Inflammatory macrophage treated with lipopolysaccharide for 4 hours (primary cell): ENCODE data around the gene BTK.
A peak's percentile ranks its signal among the peaks of the same experiment; 100 is the strongest.

Source experiments
- DNase-seq: peaks from one replicate; pipeline ENCODE4 v3.0.0-alpha.2; 2020

The BTK gene

DNA sequence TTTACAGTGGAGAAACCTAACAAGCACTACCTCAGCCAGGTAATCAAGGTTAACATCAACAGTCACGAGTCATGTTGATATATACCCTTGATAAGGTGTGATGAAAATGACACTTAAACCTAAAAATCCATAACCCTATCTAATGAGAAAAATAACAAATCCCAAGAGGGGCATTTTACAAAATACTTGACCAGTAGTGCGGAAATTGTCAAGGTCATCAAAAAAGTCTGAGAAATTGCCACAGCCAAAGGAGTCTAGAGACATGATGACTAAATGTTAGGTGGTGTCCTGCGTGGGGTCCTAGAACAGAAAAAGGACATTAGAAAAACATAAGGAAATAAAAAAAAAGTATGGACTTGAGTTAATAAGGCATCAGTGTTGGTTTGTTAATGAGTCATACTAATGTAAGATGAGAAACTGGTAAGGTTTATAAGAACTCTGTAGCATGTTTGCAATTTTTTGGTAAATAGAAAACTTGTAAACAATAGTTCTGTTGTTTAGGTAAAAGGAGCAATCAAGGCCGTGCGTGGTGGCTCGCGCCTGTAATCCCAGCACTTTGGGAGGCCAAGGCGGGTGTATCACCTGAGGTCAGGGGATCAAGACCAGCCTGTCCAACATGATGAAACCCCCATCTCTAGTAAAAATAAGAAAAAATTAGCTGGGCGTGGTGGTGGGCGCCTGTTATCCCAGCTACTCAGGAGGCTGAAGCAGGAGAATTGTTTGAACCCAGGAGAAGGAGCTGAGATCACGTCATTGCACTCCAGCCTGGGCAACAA lies 7.7 kb upstream of the BTK start:
- no peak for DNase-seq

DNA sequence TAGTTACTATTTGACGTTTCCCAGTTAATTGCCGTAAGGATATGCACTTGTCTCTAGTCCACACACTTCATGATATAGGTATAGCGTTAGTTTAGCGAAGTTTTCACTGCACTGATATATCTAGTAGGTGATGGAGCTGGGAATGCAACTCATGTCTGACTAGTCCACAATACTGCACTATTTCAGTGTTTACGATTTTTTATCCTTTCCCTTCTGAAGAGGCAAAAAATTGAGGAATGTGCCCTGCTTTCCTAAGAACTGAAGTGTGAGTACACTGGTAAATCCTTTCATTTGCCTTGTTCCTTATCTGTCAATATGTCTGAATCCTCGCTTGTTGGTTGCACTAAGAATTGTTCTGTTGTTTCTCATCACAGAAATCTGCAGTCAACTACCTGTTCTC lies 5.8 kb upstream of the BTK start:
- DNase-seq, result no peak

DNA sequence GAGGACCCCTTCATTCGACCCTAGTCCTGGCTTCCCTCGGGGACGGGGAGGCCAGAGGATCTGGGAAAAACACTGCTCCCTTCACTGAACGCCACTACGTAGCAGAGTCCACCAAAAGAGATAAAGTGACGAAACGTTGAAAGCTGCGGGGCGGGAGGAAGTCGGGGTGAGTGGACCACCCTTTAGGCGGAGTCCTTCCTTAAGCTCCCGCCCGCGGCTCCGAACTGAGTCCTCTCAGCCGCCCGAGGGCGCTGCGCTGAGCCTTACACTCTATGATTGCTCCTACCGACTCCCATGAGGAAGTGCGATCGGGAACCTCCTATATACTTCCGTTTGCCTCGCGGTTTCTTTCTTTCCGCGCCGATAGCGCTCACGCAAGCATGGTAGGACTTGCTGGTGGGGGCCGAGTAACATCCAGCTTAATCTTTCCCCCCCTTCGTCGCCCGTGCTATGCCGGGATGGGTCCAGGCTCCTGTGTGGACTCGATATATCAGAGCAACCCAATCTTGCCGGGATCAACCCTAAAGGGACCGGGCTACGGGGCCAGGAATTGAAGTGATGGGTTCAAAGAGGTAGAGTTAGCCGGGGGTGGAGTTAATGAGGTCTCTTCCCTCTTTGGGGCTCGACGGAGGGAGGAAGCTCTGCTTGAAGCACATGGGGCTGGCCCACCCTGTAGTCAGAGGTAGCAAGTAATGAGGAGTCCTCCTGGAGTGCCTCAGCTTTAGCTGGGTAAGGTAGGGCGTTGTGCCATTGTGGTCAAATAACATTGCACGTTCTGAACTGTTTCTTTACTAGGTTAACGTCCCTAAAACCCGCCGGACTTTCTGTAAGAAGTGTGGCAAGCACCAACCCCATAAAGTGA lies 4.9 kb upstream of the BTK start, which contains the start of gene RPL36A:
Gene RPL36A (plus strand): TSS at position 348 of the 862 bp plus-strand sequence. CDS start 33 bp downstream, at position 381.
- peak; percentile 89 for DNase-seq

DNA sequence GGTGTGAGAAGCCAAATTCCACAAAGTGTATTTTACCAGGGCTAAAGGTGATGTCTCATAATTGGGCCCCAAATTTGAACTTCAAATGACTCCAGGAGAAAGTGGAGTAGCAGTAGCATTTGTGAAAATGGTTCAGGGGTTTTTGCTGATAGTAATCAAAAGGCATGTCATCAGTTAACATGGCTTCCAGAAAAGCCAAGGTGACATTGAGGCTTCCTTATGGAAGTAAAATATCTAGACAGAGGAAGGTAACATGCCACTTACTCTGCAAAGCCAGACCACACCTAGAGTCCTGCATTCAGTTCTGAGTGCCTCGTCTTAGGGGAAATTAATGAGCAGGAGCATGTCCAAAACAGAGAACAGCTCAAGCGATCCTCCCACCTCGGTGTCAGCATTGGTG lies 2.6 kb upstream of the BTK start:
- DNase-seq, result no peak

DNA sequence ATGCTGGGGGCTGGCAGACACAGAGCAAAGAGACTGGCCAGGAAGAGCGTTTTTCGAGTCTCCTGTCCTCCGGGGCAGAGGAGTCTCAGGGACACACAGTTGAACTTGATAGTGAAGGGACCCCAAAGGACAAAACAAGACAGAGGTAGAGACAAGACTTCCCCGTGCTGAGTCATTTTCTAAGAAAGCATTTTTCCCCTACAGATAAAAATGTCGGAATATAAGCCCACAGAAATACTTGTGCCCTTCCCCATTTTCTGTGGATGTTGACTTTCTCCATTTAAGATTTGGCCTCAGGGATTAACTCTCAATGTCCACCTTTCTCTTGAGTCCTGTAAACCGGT lies 523 bp upstream of the BTK start:
- DNase-seq, result no peak

DNA sequence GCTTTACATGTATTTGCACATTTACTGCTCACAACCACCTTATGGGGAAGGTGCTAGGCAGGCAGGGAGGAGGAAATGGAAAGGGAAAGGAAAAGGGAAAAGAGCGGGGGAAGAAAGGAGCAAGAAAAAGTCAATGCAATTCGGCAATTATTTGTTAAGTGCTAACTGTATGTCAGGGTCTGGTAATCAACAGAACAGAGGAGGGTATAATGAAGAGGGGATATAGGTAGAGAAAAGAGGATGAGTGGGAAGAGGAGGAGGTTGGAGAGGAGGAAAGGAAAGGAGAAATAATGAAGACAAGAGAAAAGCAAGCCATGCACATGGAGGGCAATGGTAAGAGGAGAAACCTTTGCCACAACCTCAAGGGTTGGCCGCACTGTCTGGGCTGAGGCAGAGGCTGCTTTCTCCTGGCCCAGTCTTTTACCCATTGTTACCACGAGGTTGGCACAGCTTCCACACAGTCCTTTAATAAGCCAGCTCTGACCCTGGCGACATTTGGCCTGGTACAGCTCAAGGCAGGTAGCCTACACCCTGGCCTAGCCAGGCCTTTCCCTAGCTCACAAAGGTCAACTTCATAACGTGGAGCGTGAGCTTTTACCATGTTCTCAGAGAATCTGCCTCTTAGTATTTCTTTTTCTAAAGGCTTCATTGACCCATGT lies 836 bp downstream of the BTK start:
- no peak for DNase-seq

DNA sequence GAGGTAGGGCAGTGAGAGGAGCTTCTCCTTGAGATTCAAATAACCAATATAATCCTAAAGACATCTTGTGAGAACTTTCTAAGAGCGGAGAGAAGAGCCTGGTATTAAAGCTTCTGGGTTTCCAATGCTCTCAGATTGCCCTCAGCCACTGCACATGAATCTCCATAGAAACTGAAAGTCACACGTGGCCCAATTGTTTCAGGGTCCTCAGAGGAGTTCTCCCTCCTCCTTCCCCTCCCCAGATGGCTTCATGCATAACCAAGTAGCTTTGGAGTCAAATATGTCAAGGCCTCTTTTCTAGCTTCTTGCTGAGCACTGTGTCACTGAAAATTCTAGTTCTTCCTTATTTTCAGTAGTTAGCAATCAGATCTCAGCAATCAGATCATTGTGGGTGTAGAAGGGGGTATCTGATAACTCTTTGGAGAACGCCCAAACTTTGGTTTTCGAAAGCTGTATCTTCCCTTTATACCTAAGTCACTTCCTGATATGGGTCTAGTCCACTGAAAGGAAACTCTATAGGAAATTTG lies 2.2 kb downstream of the BTK start:
- DNase-seq, result peak; percentile 19

DNA sequence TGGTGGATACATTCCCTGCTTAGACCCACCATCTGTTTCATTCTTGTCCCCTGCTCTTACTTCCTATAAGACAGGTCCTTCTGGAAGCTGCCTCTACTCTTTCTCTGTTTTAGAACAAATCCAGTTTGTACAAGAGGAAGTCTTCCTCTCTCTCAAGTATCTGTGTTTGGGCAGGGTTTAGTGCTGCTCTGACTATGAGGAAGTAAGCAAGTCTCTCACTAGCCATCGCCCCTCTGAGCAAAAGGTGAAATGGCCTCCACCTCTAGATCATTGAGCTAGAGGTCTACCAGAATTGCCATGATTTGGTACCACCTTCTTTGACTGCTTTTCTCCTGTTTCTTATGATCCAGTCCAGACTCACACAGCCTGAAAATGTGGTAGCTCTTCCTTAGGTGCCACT lies 8.4 kb downstream of the BTK start:
- no peak for DNase-seq

DNA sequence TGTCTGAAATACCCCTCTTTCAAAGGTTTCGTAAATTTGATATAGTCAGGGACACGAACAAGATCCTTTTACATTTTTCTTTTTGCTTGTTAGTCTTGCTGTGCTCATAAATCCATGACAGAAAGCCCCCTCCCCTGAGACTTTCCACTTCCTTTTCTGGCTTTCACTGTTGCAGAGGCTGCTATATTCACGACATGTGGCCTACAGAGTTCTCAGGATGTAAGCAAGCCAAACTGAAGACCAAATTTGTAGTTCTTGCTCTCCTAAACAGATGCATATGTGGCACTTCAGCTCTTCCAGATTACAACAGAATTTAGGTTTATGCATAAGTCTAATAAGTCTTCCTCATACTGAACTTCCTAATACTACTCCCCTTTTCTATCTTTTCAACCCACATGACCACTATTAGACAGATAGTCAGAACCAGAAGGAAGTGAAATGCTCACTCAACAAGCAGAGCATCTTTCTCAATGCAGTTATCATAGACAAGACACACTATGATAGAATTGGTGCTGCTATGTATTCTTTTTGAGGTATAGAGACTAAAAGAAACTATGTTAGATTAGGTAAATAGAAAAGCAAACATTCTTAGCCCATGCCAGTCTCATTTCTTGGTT lies 15.0 kb downstream of the BTK start:
- peak; percentile 33 for DNase-seq

DNA sequence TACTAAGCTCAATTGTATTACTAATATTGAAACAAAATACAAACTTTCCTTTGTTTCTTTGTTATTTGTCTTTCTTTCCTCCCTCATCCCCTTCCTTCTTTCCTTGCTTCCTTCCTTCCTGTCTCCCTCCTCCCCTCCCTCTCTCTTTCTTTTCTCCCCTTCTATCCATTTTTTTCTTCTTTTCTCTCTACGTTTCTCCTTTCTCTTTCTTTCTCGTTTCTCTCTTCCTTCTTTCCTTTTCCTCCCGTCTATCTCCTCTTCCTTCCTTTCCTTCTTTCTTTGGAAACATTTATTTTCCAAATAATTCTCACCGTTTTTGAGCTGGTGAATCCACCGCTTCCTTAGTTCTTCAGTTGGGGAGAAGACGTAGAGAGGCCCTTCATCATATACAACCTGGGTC lies 16.3 kb downstream of the BTK start:
- no peak for DNase-seq

DNA sequence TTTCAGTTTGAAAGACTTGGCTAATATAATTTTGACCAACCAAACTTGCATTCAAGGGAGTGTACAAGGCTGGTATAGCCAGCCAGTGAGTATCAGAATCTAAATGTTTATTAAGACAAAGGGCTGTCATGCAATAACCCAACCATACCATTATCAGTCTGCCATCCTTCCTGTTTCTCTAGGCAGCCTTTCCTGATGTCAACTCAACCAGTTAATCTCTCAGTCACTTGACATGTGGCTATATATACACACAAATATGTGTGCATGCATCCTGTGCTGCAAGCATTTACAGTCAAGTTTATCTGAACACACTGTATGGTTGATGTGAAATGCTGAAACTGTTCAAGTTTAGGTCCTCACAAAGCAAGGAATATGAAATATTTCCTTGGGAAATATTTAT lies 17.2 kb downstream of the BTK start:
- DNase-seq, result no peak

DNA sequence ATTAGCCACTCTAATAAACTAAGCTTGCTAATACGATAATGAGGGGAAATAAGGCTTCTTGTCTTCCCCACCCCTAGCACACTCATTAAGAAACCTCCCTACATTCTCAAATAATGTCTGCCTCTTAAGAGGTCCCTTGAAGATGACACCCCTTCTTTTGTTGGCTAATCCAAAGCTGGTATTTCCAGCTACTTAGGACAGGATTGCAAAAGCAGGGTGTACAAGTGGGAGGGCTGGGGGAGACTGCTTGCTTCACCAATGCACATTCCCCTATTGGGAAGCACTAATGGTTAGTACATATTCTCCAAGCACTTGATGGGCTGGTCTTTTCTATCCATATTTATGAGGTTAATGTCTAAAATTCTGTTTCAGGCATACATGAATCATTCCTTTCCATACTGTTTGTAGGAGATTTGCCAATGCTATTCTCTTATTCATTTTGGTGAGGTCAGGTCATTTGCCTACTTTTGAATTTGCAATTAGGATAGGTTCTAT lies 20.6 kb downstream of the BTK start:
- no peak for DNase-seq

DNA sequence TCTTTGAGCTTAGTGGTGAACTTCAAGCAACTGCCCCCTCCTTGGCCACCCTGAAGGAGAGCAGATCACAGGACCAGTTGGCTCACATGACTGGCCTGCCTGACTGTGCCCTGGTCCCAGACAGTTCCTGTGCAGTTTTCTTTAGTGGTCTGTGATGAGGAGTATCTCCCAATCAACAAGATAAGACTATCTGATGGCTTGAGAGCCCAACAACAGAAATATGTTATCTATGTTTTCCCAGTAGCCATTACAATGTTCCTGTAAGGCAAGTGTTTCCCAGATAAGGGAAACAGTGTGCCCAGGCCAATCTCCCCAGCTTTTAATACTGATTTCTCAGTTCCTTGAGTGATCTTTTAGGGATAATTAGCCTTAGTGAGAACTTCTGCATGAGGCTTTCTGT lies 23.2 kb downstream of the BTK start:
- DNase-seq, result no peak

DNA sequence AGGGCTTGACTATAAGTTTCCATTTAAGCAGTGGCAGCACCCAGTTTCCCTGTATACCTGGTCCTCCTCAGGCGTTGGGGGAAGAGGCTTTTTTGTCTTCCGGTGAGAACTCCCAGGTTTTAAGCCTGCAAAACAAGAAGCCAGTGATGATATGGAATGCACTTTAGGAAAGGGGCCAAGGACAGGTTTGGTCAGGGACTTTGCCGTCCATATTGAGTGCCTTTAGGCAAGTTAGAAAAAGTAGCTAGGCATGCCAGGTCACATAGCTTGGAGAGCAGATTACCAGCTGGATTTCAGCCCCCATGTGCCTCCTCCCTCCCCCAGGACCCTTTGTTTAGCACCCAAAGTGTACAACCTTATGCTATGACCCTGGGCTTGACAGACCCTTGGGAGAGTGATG lies 23.9 kb downstream of the BTK start:
- DNase-seq, result no peak

DNA sequence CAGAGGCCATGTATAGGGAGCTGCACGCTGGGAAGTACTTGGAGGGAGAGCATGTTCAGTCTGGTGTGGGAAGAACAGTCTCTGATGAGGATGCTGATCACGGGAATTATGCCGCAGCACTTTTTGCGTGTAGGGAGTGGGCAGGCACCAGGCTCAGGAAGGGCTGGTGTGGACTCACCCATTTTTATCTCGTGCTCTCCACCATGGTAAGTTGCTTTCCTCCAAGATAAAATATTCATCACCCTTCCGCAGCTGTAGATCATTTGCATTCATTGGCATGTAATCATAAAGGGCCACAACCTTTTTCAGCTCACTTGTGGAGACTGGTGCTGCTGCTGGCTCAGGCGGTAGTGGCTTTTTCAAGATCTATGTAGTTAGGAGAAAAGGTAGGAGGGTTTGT lies 25.6 kb downstream of the BTK start:
- no peak for DNase-seq

DNA sequence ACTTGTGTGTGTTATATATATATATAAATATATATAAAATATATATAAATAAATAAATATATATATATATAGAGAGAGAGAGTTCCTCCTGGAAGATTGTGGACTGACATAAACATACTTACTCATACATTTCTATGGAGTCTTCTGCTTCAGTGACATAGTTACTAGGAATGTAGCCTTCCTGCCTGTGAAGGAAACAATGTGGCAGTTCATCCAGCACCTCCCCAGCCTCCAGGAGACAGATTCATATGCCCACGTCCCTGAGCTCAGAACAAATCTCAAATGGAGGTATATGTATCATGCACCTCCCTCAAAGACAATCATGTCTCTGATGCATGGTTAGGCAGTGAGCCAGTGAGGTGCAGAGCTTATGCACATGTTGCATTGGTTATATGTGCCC lies 26.0 kb downstream of the BTK start:
- DNase-seq, result no peak

DNA sequence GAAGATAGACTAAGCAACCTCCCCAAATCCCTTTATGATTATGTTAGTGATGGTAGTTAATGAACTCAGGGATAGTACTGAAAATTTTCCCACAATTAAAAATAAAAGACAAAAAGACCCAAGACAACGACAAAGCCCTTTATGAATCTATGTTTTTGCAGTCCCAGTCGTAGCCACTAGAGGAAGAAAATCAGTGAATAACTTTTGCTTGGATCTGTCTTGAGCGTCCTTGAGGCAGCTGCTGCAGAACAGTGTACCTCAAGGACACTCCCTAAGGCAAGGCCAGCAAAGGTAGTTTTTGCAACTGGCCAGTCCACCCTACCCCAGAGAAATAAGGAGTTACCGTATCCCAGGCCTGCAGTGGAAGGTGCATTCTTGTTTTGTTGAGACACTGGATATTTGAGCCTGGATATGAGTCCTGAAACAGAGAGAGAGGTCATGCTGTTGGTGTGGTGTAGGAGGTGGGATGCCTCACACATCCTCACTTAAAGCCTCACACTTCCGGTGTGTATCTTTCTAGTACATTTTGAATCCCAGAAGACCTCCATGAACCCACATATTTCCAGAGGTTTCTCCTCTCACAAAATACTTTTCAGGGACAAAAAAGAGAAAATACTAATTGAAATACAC lies 28.7 kb downstream of the BTK start:
- DNase-seq, result no peak

DNA sequence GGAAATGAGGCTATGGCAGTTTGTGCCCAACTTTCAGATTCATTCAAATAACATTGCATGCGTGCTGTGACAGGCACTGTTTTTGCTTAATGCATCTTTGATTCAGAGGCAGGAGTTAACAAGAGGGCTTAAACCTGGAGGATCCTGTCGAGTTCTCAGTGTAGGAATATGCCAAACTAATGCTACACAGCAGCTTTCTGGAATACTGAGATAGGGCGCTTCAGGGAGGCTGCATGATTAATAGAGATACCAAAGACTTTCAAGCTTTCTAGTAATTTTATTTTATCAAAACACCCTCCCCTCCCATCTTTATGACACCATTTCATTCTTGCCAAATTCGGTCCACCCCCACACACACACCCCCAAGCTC lies 36.8 kb downstream of the BTK start:
- DNase-seq, result no peak

DNA sequence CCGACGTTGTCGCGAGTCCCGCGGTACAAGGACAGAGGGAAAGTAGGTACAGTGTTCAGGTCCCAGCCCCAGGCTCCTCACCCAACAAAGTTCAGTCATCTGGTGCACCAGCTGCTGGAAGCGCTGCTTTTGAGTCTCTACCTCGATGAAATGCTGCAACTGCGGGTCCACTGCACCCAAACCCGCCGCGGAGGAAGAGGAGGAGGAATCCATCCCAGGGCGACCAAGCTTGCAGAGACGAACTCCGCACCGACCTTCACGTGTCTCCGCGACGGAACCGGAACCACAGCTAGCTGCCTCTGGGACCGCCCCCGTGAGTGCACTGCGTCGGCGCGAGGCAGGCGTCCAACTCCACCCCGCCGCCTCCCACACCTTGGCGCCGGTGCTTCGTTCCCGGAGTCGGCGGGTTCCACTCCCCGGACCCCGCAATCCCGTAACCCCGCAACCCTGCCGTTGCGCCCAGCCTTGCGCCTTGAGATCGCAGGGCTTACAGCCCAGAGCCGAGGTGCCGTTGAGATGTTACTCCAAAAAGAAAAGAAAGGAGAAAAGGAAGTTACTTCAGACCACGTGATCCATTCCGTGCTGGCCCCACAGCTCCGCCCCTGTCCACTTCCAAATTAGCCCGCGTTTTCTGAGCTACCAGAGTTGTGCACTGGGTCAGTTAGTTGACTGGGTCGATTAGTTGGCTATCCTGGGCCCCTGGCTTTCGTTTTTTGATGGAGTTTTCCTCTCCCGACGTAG lies 37.4 kb downstream of the BTK start, which contains the start of gene TIMM8A:
Gene TIMM8A (minus strand): TSS at position 291 of the 741 bp plus-strand sequence. CDS start 78 bp downstream, at position 213.
- peak; percentile 76 for DNase-seq

DNA sequence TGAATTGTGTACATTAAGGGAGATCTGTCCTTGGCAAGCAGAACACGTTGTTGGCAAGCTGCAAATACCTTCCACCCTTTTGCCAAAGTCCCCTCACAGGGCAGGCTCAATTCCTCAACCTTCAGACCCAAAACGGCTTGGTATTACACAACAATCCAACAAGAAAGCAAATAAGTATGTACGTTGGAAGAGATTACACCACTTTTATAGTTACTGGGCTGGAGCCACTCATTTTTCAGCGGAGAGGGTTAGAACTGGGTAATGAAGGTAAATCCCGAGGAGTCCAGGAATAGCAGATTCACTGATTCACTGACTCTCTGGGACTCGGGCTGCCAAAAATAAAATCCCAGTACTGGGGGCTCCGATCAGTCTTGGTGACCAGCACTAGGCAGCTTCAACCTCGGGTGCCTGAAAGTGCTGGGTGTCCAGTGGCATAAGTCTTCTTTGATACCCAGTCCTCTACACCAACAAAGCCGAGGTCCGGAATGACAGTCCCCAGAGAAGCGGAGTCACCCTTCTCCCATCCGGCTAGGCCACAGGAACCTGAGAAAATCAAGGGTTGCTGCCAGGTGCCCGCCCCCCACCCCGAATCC lies 38.0 kb downstream of the BTK start:
- peak; percentile 6 for DNase-seq

DNA sequence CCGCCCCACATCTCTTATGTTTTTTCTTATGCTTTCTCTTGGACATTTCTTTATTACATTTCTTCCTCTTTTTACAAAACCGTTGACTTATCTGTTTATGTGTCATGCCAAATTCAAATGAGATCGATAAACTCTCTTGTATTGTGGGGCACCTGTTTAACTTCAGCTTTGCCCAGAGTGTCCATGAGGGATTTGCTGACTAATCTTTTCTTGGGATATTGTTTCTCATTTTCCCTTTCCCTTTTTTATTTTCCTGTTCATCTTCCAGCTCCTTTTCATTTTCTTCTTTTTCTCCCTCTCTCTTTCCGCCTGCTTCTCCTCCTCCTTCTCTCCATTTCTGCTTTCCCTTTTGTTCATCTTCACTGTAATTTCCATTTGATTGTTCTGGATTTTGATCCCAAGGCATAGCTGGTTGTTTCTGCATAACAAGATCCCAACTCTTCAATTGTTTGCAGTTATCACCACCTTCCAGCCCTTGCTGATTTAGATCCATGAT lies 48.2 kb downstream of the BTK start:
- DNase-seq, result no peak
